HG03378 (cell line): ENCODE results near the gene RNF220.

Source experiments
- ATAC-seq: cut with Tn5 transposase; IDR thresholded peaks from one replicate; pipeline ENCODE4 v1.9.1; 2021; ENCODE audit warnings: mild to moderate bottlenecking, moderate library complexity; ENCODE audit not compliant: unreplicated experiment

The RNF220 gene

GRCh38 chr1:44406737-44407429, 1.8 kb downstream of the RNF220 start:
- ATAC-seq, result no peak

- ATAC-seq, result no peak
Measured at GRCh38 chr1:44407430-44408211, 2.6 kb downstream of the RNF220 start.

- no peak for ATAC-seq
Measured at GRCh38 chr1:44408212-44408582, 3.1 kb downstream of the RNF220 start.

- ATAC-seq, result no peak
Measured at GRCh38 chr1:44408632-44409602, 3.9 kb downstream of the RNF220 start.

- no peak for ATAC-seq
Measured at GRCh38 chr1:44409757-44410156, 4.7 kb downstream of the RNF220 start.

- ATAC-seq, result no peak
Measured at GRCh38 chr1:44411861-44412260, 6.8 kb downstream of the RNF220 start.

- ATAC-seq, result no peak
Measured at GRCh38 chr1:44412601-44413000, 7.5 kb downstream of the RNF220 start.

GRCh38 chr1:44413740-44414139, 8.7 kb downstream of the RNF220 start:
- ATAC-seq, result no peak

- no peak for ATAC-seq
Measured at GRCh38 chr1:44415013-44415412, 10.0 kb downstream of the RNF220 start.

- ATAC-seq, result no peak
Measured at GRCh38 chr1:44416408-44416807, 11.4 kb downstream of the RNF220 start.

GRCh38 chr1:44417351-44418021, 12.4 kb downstream of the RNF220 start:
- ATAC-seq, result no peak

- ATAC-seq, result no peak
Measured at GRCh38 chr1:44418022-44418673, 13.1 kb downstream of the RNF220 start.

- ATAC-seq, result no peak
Measured at GRCh38 chr1:44419901-44420300, 14.8 kb downstream of the RNF220 start.

GRCh38 chr1:44420535-44420934, 15.5 kb downstream of the RNF220 start:
- no peak for ATAC-seq

- no peak for ATAC-seq
Measured at GRCh38 chr1:44421446-44421884, 16.4 kb downstream of the RNF220 start.

GRCh38 chr1:44422161-44422560, 17.1 kb downstream of the RNF220 start:
- ATAC-seq, result no peak

- no peak for ATAC-seq
Measured at GRCh38 chr1:44423591-44424537, 18.8 kb downstream of the RNF220 start.

- no peak for ATAC-seq
Measured at GRCh38 chr1:44424747-44425146, 19.7 kb downstream of the RNF220 start.
